Cardiac fibroblast (primary cell): ENCODE data around the gene TALDO1.
"Not testable (repeated sequence)": the region's sequence is repeated elsewhere in the genome, so short reads cannot be mapped to it uniquely, and the experiment has no call there.

Experiments
- DNase-seq, 2 donors: peaks; one replicate each; pipeline versions ENCODE4 v3.0.0 to v3.0.0-alpha.2; 2010; ENCODE audit warnings: low read depth in 2 of 2
- H3K4me3 ChIP-seq, 2 donors: replicated peaks in 1 of 2; 1 replicate in 1 of 2; 2 replicates in 1 of 2; pipeline ENCODE4 v1.5.1; 2011; ENCODE audit warnings: low read depth in 2 of 2, low read length in 2 of 2, mild to moderate bottlenecking in 2 of 2, moderate library complexity in 1 of 2
- TF ChIP-seq, protein P1 (sequence below): IDR thresholded peaks from one replicate; pipeline ENCODE4 v1.5.1; 2011; ENCODE audit warnings: low read depth, mild to moderate bottlenecking, low read length, inconsistent platforms

Gene TALDO1

GRCh38 chr11:727859-728748 is 19.2 kb upstream of the TALDO1 start:
- TF ChIP-seq, protein P1, sequence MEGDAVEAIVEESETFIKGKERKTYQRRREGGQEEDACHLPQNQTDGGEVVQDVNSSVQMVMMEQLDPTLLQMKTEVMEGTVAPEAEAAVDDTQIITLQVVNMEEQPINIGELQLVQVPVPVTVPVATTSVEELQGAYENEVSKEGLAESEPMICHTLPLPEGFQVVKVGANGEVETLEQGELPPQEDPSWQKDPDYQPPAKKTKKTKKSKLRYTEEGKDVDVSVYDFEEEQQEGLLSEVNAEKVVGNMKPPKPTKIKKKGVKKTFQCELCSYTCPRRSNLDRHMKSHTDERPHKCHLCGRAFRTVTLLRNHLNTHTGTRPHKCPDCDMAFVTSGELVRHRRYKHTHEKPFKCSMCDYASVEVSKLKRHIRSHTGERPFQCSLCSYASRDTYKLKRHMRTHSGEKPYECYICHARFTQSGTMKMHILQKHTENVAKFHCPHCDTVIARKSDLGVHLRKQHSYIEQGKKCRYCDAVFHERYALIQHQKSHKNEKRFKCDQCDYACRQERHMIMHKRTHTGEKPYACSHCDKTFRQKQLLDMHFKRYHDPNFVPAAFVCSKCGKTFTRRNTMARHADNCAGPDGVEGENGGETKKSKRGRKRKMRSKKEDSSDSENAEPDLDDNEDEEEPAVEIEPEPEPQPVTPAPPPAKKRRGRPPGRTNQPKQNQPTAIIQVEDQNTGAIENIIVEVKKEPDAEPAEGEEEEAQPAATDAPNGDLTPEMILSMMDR, result peak; percentile 99
- DNase-seq, result peak; percentile 78 to 95
- no peak overlapping the region for H3K4me3 ChIP-seq

GRCh38 chr11:728901-729491 is 18.3 kb upstream of the TALDO1 start:
- no peak overlapping the region for H3K4me3 ChIP-seq
- DNase-seq, result no peak
- TF ChIP-seq, protein P1, result no peak

GRCh38 chr11:729492-730074 is 17.7 kb upstream of the TALDO1 start:
- no peak for DNase-seq
- no peak overlapping the region for H3K4me3 ChIP-seq
- TF ChIP-seq, protein P1, result no peak

GRCh38 chr11:733072-733471 is 14.2 kb upstream of the TALDO1 start:
- TF ChIP-seq, protein P1, result no peak
- H3K4me3 ChIP-seq, result no peak overlapping the region
- DNase-seq, result no peak

GRCh38 chr11:734541-734940 is 12.7 kb upstream of the TALDO1 start:
- not testable (repeated sequence) for DNase-seq

DNA sequence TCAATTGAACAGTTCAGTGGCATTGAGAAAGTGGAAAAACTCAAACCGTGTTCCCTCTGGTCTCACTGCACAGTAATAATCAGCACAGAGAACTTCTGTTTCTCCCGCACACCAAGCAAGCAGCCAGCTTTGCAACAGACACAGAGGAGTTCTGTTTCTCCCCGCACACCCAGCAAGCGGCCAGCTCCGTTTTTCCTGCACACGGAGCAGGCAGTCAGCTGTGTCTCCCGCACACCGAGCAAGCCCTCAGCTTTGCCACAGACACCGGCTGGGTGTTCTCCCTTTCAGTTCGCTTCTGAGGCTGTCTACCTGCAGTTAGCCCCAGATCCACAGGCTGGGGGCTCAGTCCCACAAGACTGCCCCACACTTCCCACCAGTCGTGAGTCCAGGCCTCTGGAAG is 9.9 kb upstream of the TALDO1 start:
- no peak for DNase-seq
- no peak overlapping the region for H3K4me3 ChIP-seq
- TF ChIP-seq, protein P1, result no peak

More at GRCh38 chr11:734541-734940, 12.7 kb upstream of the TALDO1 start:
- not testable (repeated sequence) for H3K4me3 ChIP-seq

DNA sequence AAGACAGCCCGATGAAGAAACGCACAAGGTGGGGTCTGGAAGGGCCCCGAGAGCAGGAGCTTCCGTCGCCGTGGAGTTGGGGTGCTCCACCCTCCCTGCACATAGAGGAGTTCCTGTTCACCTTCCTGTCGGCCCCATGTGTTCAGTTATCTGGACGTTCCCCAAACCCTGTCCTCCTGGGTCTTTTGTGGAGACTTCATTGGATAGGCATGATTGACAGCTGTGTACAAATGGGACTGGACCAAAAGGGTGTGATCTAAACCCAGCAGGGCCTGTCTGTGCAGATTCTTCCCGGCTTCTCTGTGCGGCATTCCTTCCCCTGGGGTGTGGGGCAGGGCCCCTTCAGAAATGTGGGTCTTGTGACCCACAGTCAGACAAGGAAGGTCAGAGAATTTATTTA is 9.4 kb upstream of the TALDO1 start:
- H3K4me3 ChIP-seq, DNase-seq: not testable (repeated sequence)
